WTC11 (cell line): ENCODE data around the gene ECI1. TPM values are rescaled to one million over a fixed set of nuclear protein-coding genes. Genes with fewer than 3 reads are reported as not detected.

Experiments used
- ATAC-seq: fragments of 200-7000 bp; cut with Tn5 transposase; 2 replicates; pipeline ENCODE4 v1.10.0; 2021; ENCODE audit warnings: mild to moderate bottlenecking, moderate library complexity
- CTCF ChIA-PET: fragments of 300-600 bp; sonication (Branson Sonifier 250); formaldehyde crosslinking; loops from one replicate; lab custom pipeline; 2021; ENCODE audit warnings: antibody characterized with exemption; lab: Charles Lee
- POLR2A ChIA-PET: fragments of 350-600 bp; sonication (Branson Sonifier 250); formaldehyde crosslinking; loops from one replicate; lab custom pipeline; 2021; ENCODE audit warnings: antibody characterized with exemption; lab: Charles Lee
- DNase-seq: peaks from one replicate; pipeline ENCODE4 v3.0.0; 2021; ENCODE audit warnings: low spot score
- H3K27ac Mint-ChIP-seq: 2 replicates; pipeline ENCODE4 v1.8.0; 2021; ENCODE audit warnings: mixed read lengths
- H3K27me3 Mint-ChIP-seq: 2 replicates; pipeline ENCODE4 v1.8.0; 2021; ENCODE audit warnings: low read depth, mild to moderate bottlenecking, moderate library complexity, mixed read lengths
- H3K36me3 Mint-ChIP-seq: 2 replicates; pipeline ENCODE4 v1.8.0; 2021; ENCODE audit warnings: mixed read lengths
- H3K4me1 Mint-ChIP-seq: 2 replicates; pipeline ENCODE4 v1.8.0; 2022; ENCODE audit warnings: mixed read lengths
- H3K4me3 Mint-ChIP-seq: 2 replicates; pipeline ENCODE4 v1.8.0; 2021; ENCODE audit warnings: mild to moderate bottlenecking, moderate library complexity, mixed read lengths
- H3K9me3 Mint-ChIP-seq: 2 replicates; pipeline ENCODE4 v1.8.0; 2021; ENCODE audit warnings: mixed read lengths
- HMGA2 ChIP-seq: fragments of 250-450 bp; sonication (Bioruptor Pico); IDR thresholded peaks from 2 replicates; pipeline ENCODE4 v1.4.0; 2021; ENCODE audit warnings: mild to moderate bottlenecking, moderate library complexity
- JAZF1 ChIP-seq: fragments of 250-450 bp; sonication (Bioruptor Pico); IDR thresholded peaks from 2 replicates; pipeline ENCODE4 v1.9.0; 2021; ENCODE audit warnings: moderate library complexity, mild to moderate bottlenecking, inconsistent platforms
- PRRX2 ChIP-seq: fragments of 250-450 bp; sonication (Bioruptor Pico); IDR thresholded peaks from 2 replicates; pipeline ENCODE4 v1.8.0; 2021; ENCODE audit warnings: mild to moderate bottlenecking
- SMAD3 ChIP-seq: sonication (generic); formaldehyde crosslinking; IDR thresholded peaks from 2 replicates; pipeline ENCODE4 v1.8.0; 2022; ENCODE audit warnings: missing genetic modification reagents, mild to moderate bottlenecking, borderline replicate concordance
- TCF7 ChIP-seq: sonication (generic); formaldehyde crosslinking; IDR thresholded peaks from 2 replicates; pipeline ENCODE4 v1.8.0; 2022; ENCODE audit warnings: mild to moderate bottlenecking, low read depth, missing genetic modification reagents, moderate library complexity
- ZNF219 ChIP-seq: sonication (generic); formaldehyde crosslinking; IDR thresholded peaks from 2 replicates; pipeline ENCODE4 v1.8.0; 2023; ENCODE audit warnings: missing genetic modification reagents, mild to moderate bottlenecking, borderline replicate concordance
- ZNF232 ChIP-seq: sonication (generic); formaldehyde crosslinking; IDR thresholded peaks from 2 replicates; pipeline ENCODE4 v1.8.0; 2022; ENCODE audit warnings: mild to moderate bottlenecking, missing genetic modification reagents
- total RNA-seq: library from RNA; stranded (reverse); gene quantifications from 3 replicates; pipeline ENCODE4 v1.2.3, GENCODE V29; 2021
- TF ChIP-seq, protein P1 (sequence below): sonication (generic); formaldehyde crosslinking; IDR thresholded peaks from 2 replicates; pipeline ENCODE4 v1.8.0; 2023; ENCODE audit warnings: mild to moderate bottlenecking, missing genetic modification reagents
- TF ChIP-seq, protein P2 (sequence below): sonication (generic); formaldehyde crosslinking; IDR thresholded peaks from 2 replicates; pipeline ENCODE4 v1.8.1; 2023; ENCODE audit warnings: mild to moderate bottlenecking, missing genetic modification reagents
- TF ChIP-seq, protein P3 (sequence below): sonication (generic); formaldehyde crosslinking; IDR thresholded peaks from 2 replicates; pipeline ENCODE4 v1.8.1; 2023; ENCODE audit warnings: mild to moderate bottlenecking, moderate library complexity, missing genetic modification reagents
- TF ChIP-seq, protein P4 (sequence below): sonication (generic); formaldehyde crosslinking; IDR thresholded peaks from 2 replicates; pipeline ENCODE4 v1.8.0; 2022; ENCODE audit warnings: mild to moderate bottlenecking, missing genetic modification reagents
- TF ChIP-seq, protein P5 (sequence below): fragments of 200-600 bp; IDR thresholded peaks from 2 replicates; pipeline ENCODE4 v1.8.0; 2022; ENCODE audit warnings: antibody characterized with exemption

Gene ECI1
- total RNA-seq, 1 experiment from 2014 or later = 100 TPM

DNA sequence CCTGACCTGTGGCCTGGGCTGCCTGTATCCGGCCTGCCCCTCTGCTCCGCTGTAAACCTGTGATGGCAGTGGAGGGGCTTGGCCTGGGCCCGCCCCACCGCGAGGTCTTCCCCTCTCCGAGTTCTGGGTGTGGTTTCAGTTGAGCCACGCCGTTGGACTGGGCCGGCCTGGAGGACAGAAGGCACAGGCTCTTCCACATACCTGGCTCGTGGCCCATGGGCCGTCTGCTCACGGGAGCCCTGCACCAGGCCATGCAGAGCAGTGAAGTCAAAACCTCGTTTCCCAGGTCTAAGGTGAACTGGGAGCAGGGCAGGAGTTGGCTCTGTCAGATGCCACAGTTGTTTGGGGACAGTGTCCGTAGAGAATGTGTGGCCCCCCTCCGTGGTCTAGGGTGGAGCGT lies 22.1 kb upstream of the ECI1 start:
- ChIA-PET CTCF (no interaction called here), POLR2A (interaction anchor here (0.6 kb wide), 1 partner anchor 184 kb away, joined by 5 read pairs; no protein-coding TSS in a partner anchor)
- Mint-ChIP-seq H3K27ac (peak overlapping the region; percentile 85), H3K4me3 (no peak overlapping the region), H3K4me1 (peaks cover 9% of the 10 kb centered on the region), H3K27me3 (no peaks in the 10 kb centered on the region), H3K9me3 (no peaks in the 10 kb centered on the region), H3K36me3 (no peaks in the 10 kb centered on the region)
- TF ChIP-seq SMAD3 (no peak), JAZF1 (CRISPR knock-in tag) (no peak), ZNF219 (CRISPR knock-in tag) (no peak), HMGA2 (CRISPR knock-in tag) (no peak), TCF7 (CRISPR knock-in tag) (no peak), ZNF232 (CRISPR knock-in tag) (no peak)
- TF ChIP-seq, protein P1, sequence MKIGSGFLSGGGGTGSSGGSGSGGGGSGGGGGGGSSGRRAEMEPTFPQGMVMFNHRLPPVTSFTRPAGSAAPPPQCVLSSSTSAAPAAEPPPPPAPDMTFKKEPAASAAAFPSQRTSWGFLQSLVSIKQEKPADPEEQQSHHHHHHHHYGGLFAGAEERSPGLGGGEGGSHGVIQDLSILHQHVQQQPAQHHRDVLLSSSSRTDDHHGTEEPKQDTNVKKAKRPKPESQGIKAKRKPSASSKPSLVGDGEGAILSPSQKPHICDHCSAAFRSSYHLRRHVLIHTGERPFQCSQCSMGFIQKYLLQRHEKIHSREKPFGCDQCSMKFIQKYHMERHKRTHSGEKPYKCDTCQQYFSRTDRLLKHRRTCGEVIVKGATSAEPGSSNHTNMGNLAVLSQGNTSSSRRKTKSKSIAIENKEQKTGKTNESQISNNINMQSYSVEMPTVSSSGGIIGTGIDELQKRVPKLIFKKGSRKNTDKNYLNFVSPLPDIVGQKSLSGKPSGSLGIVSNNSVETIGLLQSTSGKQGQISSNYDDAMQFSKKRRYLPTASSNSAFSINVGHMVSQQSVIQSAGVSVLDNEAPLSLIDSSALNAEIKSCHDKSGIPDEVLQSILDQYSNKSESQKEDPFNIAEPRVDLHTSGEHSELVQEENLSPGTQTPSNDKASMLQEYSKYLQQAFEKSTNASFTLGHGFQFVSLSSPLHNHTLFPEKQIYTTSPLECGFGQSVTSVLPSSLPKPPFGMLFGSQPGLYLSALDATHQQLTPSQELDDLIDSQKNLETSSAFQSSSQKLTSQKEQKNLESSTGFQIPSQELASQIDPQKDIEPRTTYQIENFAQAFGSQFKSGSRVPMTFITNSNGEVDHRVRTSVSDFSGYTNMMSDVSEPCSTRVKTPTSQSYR (CRISPR knock-in tag) = no peak
- TF ChIP-seq, protein P2, sequence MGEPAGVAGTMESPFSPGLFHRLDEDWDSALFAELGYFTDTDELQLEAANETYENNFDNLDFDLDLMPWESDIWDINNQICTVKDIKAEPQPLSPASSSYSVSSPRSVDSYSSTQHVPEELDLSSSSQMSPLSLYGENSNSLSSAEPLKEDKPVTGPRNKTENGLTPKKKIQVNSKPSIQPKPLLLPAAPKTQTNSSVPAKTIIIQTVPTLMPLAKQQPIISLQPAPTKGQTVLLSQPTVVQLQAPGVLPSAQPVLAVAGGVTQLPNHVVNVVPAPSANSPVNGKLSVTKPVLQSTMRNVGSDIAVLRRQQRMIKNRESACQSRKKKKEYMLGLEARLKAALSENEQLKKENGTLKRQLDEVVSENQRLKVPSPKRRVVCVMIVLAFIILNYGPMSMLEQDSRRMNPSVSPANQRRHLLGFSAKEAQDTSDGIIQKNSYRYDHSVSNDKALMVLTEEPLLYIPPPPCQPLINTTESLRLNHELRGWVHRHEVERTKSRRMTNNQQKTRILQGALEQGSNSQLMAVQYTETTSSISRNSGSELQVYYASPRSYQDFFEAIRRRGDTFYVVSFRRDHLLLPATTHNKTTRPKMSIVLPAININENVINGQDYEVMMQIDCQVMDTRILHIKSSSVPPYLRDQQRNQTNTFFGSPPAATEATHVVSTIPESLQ (CRISPR knock-in tag) = no peak
- TF ChIP-seq, protein P3, sequence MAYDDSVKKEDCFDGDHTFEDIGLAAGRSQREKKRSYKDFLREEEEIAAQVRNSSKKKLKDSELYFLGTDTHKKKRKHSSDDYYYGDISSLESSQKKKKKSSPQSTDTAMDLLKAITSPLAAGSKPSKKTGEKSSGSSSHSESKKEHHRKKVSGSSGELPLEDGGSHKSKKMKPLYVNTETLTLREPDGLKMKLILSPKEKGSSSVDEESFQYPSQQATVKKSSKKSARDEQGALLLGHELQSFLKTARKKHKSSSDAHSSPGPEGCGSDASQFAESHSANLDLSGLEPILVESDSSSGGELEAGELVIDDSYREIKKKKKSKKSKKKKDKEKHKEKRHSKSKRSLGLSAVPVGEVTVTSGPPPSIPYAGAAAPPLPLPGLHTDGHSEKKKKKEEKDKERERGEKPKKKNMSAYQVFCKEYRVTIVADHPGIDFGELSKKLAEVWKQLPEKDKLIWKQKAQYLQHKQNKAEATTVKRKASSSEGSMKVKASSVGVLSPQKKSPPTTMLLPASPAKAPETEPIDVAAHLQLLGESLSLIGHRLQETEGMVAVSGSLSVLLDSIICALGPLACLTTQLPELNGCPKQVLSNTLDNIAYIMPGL = no peak
- TF ChIP-seq, protein P4, sequence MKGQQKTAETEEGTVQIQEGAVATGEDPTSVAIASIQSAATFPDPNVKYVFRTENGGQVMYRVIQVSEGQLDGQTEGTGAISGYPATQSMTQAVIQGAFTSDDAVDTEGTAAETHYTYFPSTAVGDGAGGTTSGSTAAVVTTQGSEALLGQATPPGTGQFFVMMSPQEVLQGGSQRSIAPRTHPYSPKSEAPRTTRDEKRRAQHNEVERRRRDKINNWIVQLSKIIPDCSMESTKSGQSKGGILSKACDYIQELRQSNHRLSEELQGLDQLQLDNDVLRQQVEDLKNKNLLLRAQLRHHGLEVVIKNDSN (CRISPR knock-in tag) = no peak
- no peak for DNase-seq
- ATAC-seq = no peak

DNA sequence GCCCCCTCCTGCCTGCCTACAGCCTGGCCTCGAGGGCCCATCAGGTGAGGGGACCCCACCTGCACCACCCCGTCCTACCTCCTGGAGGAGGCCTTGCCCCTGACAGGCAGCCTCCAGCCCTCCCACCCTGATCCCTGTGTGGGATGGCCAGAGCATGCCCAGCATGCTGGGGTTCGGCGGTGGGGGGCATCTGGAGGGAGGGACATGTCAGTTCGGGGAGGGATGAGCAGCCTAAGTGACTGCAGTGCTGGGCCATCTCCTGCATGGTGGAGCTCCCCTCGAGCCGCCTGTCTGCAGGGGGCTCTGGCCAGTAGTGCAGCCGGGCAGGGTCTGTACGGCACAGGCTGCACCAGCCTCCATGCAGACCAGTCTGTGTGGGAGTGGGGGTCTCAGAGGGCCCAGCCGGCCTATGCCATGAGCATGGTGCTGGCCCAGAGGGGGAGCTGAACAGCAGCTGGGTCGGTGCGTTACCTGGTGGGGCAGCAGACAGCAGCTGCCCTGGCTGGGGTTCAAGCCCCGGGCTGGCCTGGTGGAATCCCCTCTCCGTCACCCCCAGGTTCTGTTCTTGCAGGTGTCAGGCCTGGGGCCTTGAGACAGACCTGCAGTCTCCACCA lies 20.6 kb upstream of the ECI1 start:
- ChIA-PET CTCF (interaction anchor here (1.1 to 2.4 kb wide), 3 partner anchors 9 to 77 kb away, joined by 3 to 9 read pairs (median 3); partner anchors contain the start of gene ECI1), POLR2A (no interaction called here)
- Mint-ChIP-seq H3K27ac (no peak overlapping the region), H3K36me3 (peaks cover under 1% of the 10 kb centered on the region; the same call in 1 of the 2 replicates), H3K4me1 (peaks cover 10% of the 10 kb centered on the region), H3K27me3 (no peaks in the 10 kb centered on the region), H3K9me3 (no peaks in the 10 kb centered on the region), H3K4me3 (no peak overlapping the region)
- TF ChIP-seq SMAD3 = no peak
- TF ChIP-seq PRRX2 (CRISPR knock-in tag) = no peak
- TF ChIP-seq, protein P5, sequence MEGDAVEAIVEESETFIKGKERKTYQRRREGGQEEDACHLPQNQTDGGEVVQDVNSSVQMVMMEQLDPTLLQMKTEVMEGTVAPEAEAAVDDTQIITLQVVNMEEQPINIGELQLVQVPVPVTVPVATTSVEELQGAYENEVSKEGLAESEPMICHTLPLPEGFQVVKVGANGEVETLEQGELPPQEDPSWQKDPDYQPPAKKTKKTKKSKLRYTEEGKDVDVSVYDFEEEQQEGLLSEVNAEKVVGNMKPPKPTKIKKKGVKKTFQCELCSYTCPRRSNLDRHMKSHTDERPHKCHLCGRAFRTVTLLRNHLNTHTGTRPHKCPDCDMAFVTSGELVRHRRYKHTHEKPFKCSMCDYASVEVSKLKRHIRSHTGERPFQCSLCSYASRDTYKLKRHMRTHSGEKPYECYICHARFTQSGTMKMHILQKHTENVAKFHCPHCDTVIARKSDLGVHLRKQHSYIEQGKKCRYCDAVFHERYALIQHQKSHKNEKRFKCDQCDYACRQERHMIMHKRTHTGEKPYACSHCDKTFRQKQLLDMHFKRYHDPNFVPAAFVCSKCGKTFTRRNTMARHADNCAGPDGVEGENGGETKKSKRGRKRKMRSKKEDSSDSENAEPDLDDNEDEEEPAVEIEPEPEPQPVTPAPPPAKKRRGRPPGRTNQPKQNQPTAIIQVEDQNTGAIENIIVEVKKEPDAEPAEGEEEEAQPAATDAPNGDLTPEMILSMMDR = no peak
- DNase-seq (no peak), ATAC-seq (no peak)
